IgD-negative memory B cell (primary cell): ENCODE data around the gene CTNNA2. TPM values are rescaled to one million over a fixed set of nuclear protein-coding genes. Genes with fewer than 3 reads are reported as not detected.

Experiments
- H3K27ac Mint-ChIP-seq, 3 donors: one replicate each; pipeline ENCODE4 v1.8.0; 2020 to 2022; ENCODE audit warnings: mild to moderate bottlenecking in 3 of 3, mixed read lengths in 3 of 3, moderate library complexity in 1 of 3
- H3K27me3 Mint-ChIP-seq: one replicate; pipeline ENCODE4 v1.8.0; 2021; ENCODE audit warnings: mixed read lengths
- H3K36me3 Mint-ChIP-seq: one replicate; pipeline ENCODE4 v1.8.0; 2020; ENCODE audit warnings: mild to moderate bottlenecking, mixed read lengths
- H3K4me1 Mint-ChIP-seq, 3 donors: one replicate each; pipeline ENCODE4 v1.8.0; 2020 to 2022; ENCODE audit warnings: mixed read lengths in 3 of 3, mild to moderate bottlenecking in 1 of 3
- H3K4me3 Mint-ChIP-seq, 4 donors: one replicate each; pipeline ENCODE4 v1.8.0; 2020 to 2022; ENCODE audit warnings: mild to moderate bottlenecking in 4 of 4, mixed read lengths in 4 of 4, moderate library complexity in 3 of 4
- H3K9me3 Mint-ChIP-seq, 3 donors: one replicate each; pipeline ENCODE4 v1.8.0; 2020 to 2021; ENCODE audit warnings: mixed read lengths in 3 of 3, mild to moderate bottlenecking in 1 of 3
- polyA plus RNA-seq: library from polyadenylated mRNA; unstranded; fragments of 300-500 nt; fragmentation: Illumina TruSeq; gene quantifications from one replicate; pipeline ENCODE4 v1.2.3, GENCODE V29; 2021

Gene CTNNA2
- polyA plus RNA-seq, 1 donor from 2014 or later: not detected

GRCh38 chr2:80545420-80546210 is 1032.8 kb downstream of the CTNNA2 start:
- Mint-ChIP-seq H3K4me3 (no peak overlapping the region), H3K4me1 (no peaks in the 10 kb centered on the region), H3K27ac (no peak overlapping the region), H3K9me3 (peaks cover 2 to 4% (median 3%) of the 10 kb centered on the region in 3 donors), H3K27me3 (no peaks in the 10 kb centered on the region), H3K36me3 (no peaks in the 10 kb centered on the region)

DNA sequence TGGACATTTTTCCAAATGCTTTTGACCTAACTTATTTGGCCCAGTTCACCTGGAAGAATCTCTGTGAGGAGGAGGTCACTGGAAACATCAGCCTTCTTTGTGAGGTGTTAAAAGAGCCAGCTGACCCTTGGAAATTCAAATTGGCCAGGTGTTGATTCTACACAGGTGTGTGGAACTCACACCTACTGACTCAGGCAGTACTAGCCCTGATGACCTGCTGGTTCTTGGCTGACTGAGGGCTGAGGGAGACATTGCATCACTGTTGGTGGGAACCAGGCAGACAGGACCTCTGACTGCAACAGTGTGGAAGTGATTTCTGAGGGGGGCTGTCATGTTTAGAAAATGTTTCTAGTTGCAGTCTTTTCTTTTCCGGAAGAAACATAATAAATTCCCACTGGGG is 1033.9 kb downstream of the CTNNA2 start:
- Mint-ChIP-seq H3K27me3 (no peaks in the 10 kb centered on the region), H3K4me3 (no peak overlapping the region), H3K27ac (no peak overlapping the region), H3K36me3 (no peaks in the 10 kb centered on the region), H3K9me3 (peaks cover 2 to 4% (median 3%) of the 10 kb centered on the region in 3 donors), H3K4me1 (no peaks in the 10 kb centered on the region)

DNA sequence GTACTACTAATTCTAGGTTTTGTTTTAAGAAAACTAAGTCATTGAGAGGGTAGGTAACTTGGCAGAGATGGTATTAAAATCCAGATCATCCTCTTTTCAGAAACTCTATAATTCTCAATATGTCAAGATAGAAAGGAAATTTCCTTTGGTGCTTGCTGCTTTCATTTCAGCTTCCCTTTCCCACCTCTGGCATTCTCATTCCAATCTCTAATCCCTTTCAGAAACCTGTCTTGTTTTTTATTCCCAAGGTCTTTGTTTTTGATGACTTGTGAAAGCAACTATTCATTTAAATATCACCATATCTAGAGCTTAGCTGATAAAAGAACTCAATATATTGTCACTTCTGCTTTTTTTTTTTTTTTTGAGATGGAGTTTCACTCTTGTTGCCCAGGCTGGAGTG is 1034.5 kb downstream of the CTNNA2 start:
- H3K27me3 Mint-ChIP-seq: no peaks in the 10 kb centered on the region
- H3K9me3 Mint-ChIP-seq: peaks cover 2 to 4% (median 3%) of the 10 kb centered on the region in 3 donors
- no peak overlapping the region for H3K4me3 Mint-ChIP-seq
- no peaks in the 10 kb centered on the region for H3K4me1 Mint-ChIP-seq
- no peak overlapping the region for H3K27ac Mint-ChIP-seq
- no peaks in the 10 kb centered on the region for H3K36me3 Mint-ChIP-seq

DNA sequence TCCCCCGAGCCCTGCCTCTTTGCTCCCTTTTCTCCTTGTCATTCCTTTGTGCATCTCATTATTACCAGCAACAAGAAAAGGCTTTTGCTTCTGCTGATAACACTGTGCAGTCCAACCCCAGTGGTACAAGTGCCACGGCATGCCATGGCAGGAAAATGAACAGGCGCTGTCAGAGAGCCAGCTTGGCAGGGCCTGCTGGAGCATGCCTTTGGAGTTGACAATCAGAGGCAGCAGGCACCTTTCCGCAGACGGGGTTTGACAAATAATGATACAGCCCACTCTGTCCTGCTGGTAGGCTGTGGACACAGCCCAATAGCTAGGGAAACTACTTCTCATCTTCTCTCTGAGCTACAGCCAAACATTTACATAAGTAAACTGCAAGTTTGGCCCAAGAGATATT is 1035.6 kb downstream of the CTNNA2 start:
- no peaks in the 10 kb centered on the region for H3K27me3 Mint-ChIP-seq
- H3K36me3 Mint-ChIP-seq: no peaks in the 10 kb centered on the region
- no peak overlapping the region for H3K4me3 Mint-ChIP-seq
- no peaks in the 10 kb centered on the region for H3K4me1 Mint-ChIP-seq
- peaks cover 2 to 5% (median 4%) of the 10 kb centered on the region in 3 donors for H3K9me3 Mint-ChIP-seq
- no peak overlapping the region for H3K27ac Mint-ChIP-seq

DNA sequence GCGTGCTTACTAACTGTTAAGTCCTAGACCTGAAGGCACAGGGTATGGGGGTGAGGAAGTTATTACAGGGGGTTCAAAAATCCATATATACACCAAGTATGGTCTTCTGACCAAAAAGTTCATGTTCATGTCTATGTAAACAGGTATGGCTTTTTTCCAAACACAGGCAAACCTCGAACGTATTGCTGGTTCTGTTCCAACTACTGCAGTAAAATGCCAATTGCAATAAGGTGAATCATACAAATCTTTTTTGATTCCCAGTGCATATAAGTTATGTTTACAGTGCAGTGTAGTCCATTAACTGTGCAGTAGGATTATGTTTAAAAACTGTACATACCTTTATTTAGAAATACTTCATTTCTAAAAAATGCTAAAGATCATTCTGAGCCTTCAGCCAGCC is 1037.0 kb downstream of the CTNNA2 start:
- no peak overlapping the region for H3K27ac Mint-ChIP-seq
- H3K4me3 Mint-ChIP-seq: no peak overlapping the region
- H3K27me3 Mint-ChIP-seq: no peaks in the 10 kb centered on the region
- H3K4me1 Mint-ChIP-seq: no peaks in the 10 kb centered on the region
- H3K9me3 Mint-ChIP-seq: peaks cover 2 to 10% (median 2%) of the 10 kb centered on the region in 3 donors
- no peaks in the 10 kb centered on the region for H3K36me3 Mint-ChIP-seq

DNA sequence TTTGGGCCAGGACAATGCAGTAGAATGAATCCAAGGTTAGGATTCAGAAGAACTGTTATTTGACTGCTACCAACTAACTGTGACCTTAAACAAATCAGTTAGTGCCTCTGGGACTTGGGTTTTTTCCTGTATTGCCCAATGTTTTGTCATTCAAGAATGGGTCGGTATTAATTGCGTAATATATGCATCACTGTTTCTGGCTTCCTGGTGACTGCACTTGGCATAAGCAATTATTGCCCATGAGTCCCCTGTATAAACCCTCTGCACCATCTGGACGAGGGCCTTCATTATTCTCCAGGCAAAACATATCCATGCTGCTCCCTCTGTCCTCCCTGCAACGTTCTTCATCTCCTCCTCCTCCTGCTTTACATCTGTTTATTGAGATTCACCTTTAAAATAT is 1047.5 kb downstream of the CTNNA2 start:
- Mint-ChIP-seq H3K27ac (no peak overlapping the region), H3K36me3 (no peaks in the 10 kb centered on the region), H3K4me1 (no peaks in the 10 kb centered on the region), H3K27me3 (no peaks in the 10 kb centered on the region), H3K9me3 (peaks cover 6 to 18% (median 9%) of the 10 kb centered on the region in 3 donors), H3K4me3 (no peak overlapping the region)

GRCh38 chr2:80568011-80568410 is 1055.2 kb downstream of the CTNNA2 start:
- H3K4me1 Mint-ChIP-seq: no peaks in the 10 kb centered on the region
- H3K27me3 Mint-ChIP-seq: no peaks in the 10 kb centered on the region
- peaks cover 2 to 11% (median 3%) of the 10 kb centered on the region in 3 donors for H3K9me3 Mint-ChIP-seq
- H3K27ac Mint-ChIP-seq: no peak overlapping the region
- H3K36me3 Mint-ChIP-seq: no peaks in the 10 kb centered on the region
- no peak overlapping the region for H3K4me3 Mint-ChIP-seq

GRCh38 chr2:80573167-80573566 is 1060.3 kb downstream of the CTNNA2 start:
- Mint-ChIP-seq H3K4me3 (no peak overlapping the region), H3K4me1 (no peaks in the 10 kb centered on the region), H3K27ac (no peak overlapping the region), H3K27me3 (no peaks in the 10 kb centered on the region), H3K36me3 (no peaks in the 10 kb centered on the region), H3K9me3 (peaks cover 0 to 10% (median 0%) of the 10 kb centered on the region in 3 donors)

GRCh38 chr2:80573950-80574349 is 1061.1 kb downstream of the CTNNA2 start:
- H3K4me3 Mint-ChIP-seq: no peak overlapping the region
- H3K9me3 Mint-ChIP-seq: peaks cover 0 to 5% (median 0%) of the 10 kb centered on the region in 3 donors
- H3K27ac Mint-ChIP-seq: no peak overlapping the region

DNA sequence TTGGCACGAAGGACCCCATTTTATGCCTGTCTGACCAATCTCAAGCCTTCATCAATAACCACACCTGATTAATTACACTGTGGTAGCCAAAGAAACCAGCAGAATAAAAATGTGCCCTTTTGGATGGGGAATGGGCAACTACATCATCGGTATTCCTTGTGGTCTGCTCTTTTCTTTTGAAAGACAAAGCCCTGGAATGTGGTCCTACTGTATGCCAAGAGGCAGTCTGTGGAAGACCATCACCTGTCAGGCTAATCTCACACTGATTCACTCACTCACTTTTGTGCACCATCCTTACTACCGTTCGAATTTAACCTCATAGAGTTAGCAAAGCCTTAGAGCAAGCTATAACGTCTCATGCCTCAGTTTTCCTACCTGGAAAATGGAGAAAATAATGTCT is 1066.9 kb downstream of the CTNNA2 start:
- Mint-ChIP-seq H3K9me3 (no peaks in the 10 kb centered on the region), H3K4me3 (no peak overlapping the region), H3K27ac (no peak overlapping the region)

More at GRCh38 chr2:80573950-80574349, 1061.1 kb downstream of the CTNNA2 start:
- H3K36me3 Mint-ChIP-seq: no peaks in the 10 kb centered on the region
- no peaks in the 10 kb centered on the region for H3K27me3 Mint-ChIP-seq
- H3K4me1 Mint-ChIP-seq: no peaks in the 10 kb centered on the region

GRCh38 chr2:80591233-80591632 is 1078.4 kb downstream of the CTNNA2 start:
- H3K27me3 Mint-ChIP-seq: no peaks in the 10 kb centered on the region
- H3K27ac Mint-ChIP-seq: no peak overlapping the region
- no peaks in the 10 kb centered on the region for H3K4me1 Mint-ChIP-seq
- H3K36me3 Mint-ChIP-seq: no peaks in the 10 kb centered on the region
- no peak overlapping the region for H3K4me3 Mint-ChIP-seq
- peaks cover 1 to 23% (median 5%) of the 10 kb centered on the region in 3 donors for H3K9me3 Mint-ChIP-seq

More for the DNA sequence above, 1066.9 kb downstream of the CTNNA2 start:
- Mint-ChIP-seq H3K4me1 (no peaks in the 10 kb centered on the region), H3K36me3 (no peaks in the 10 kb centered on the region), H3K27me3 (no peaks in the 10 kb centered on the region)

DNA sequence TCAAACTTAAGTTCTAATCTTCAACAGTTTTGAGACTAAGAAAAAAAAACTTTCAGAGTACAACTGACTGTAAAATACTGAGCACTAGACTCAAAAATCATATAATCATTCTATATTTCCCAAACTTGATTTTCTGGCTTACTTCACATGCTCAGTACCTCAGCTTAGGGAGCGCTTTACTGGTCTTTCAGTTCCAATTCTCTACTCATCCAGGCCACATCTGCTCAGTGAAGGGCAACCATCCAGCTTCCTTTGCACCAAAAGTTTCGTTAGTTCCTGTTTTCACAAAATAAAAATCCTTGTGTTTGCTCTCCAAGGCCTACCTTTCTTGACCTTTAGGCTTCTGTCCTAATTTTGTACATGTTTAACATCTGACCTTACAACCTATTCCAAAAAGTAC is 1079.3 kb downstream of the CTNNA2 start:
- no peaks in the 10 kb centered on the region for H3K36me3 Mint-ChIP-seq
- no peak overlapping the region for H3K4me3 Mint-ChIP-seq
- H3K4me1 Mint-ChIP-seq: no peaks in the 10 kb centered on the region
- no peak overlapping the region for H3K27ac Mint-ChIP-seq
- H3K27me3 Mint-ChIP-seq: no peaks in the 10 kb centered on the region
- H3K9me3 Mint-ChIP-seq: peaks cover 0 to 23% (median 4%) of the 10 kb centered on the region in 3 donors

- H3K36me3 Mint-ChIP-seq: no peaks in the 10 kb centered on the region
- no peaks in the 10 kb centered on the region for H3K4me1 Mint-ChIP-seq
- H3K27ac Mint-ChIP-seq: no peak overlapping the region
- H3K9me3 Mint-ChIP-seq: peaks cover 0 to 19% (median 5%) of the 10 kb centered on the region in 3 donors
- no peak overlapping the region for H3K4me3 Mint-ChIP-seq
- no peaks in the 10 kb centered on the region for H3K27me3 Mint-ChIP-seq
These were observed 1097.3 kb downstream of the CTNNA2 start for GRCh38 chr2:80610108-80610507.

GRCh38 chr2:80621656-80622055 is 1108.8 kb downstream of the CTNNA2 start:
- no peaks in the 10 kb centered on the region for H3K27me3 Mint-ChIP-seq
- peaks cover 3 to 22% (median 10%) of the 10 kb centered on the region in 3 donors for H3K9me3 Mint-ChIP-seq
- H3K36me3 Mint-ChIP-seq: no peaks in the 10 kb centered on the region
- no peaks in the 10 kb centered on the region for H3K4me1 Mint-ChIP-seq
- no peak overlapping the region for H3K4me3 Mint-ChIP-seq
- no peak overlapping the region for H3K27ac Mint-ChIP-seq

DNA sequence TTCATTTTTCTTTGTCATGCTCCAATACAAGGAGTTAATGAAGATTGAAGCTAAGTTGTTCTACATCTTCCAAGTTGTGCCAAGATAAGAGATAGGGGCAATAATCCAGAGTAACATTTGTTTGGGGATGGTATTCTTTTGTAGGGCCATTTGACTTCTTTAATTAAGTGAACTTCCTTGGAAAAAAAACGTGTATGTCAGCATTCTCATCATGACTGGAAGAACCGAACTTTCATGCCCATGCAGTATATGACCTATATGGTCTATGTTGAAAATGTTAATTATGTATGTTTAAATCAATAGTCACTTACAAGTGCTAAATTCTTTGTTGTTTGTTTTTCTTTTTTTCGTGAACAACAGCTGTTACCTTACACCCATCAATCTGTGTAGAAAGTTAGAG is 1111.2 kb downstream of the CTNNA2 start:
- H3K4me3 Mint-ChIP-seq: no peak overlapping the region
- H3K4me1 Mint-ChIP-seq: no peaks in the 10 kb centered on the region
- H3K9me3 Mint-ChIP-seq: peaks cover 5 to 19% (median 9%) of the 10 kb centered on the region in 3 donors
- no peak overlapping the region for H3K27ac Mint-ChIP-seq
- H3K36me3 Mint-ChIP-seq: no peaks in the 10 kb centered on the region
- no peaks in the 10 kb centered on the region for H3K27me3 Mint-ChIP-seq

- Mint-ChIP-seq H3K27ac (no peak overlapping the region), H3K4me1 (no peaks in the 10 kb centered on the region), H3K9me3 (peaks cover 0 to 14% (median 1%) of the 10 kb centered on the region in 3 donors), H3K27me3 (no peaks in the 10 kb centered on the region), H3K4me3 (no peak overlapping the region), H3K36me3 (no peaks in the 10 kb centered on the region)
These were observed 1121.7 kb downstream of the CTNNA2 start for GRCh38 chr2:80634590-80634989.
